Stimulated activated memory B cell treated with anti-CD40 and anti-IgM and Interleukin-4, amounts not matched to agents 10 μg/mL and 1 μg/mL and 100 μg/mL, for 72 hours (primary cell): ENCODE results near the gene NRL.

Experiments
- ATAC-seq: fragments of 150-1000 bp; cut with Tn5 transposase; 2 replicates; pipeline ENCODE4 v1.10.0; 2021
- H3K27ac Mint-ChIP-seq: one replicate; pipeline ENCODE4 v1.8.0; 2022; ENCODE audit warnings: mild to moderate bottlenecking, mixed read lengths
- H3K27me3 Mint-ChIP-seq: one replicate; pipeline ENCODE4 v1.8.0; 2022; ENCODE audit warnings: mixed read lengths
- H3K36me3 Mint-ChIP-seq: one replicate; pipeline ENCODE4 v1.8.0; 2022; ENCODE audit warnings: mixed read lengths
- H3K4me1 Mint-ChIP-seq: one replicate; pipeline ENCODE4 v1.8.0; 2022; ENCODE audit warnings: mixed read lengths
- H3K4me3 Mint-ChIP-seq: one replicate; pipeline ENCODE4 v1.8.0; 2022; ENCODE audit warnings: mild to moderate bottlenecking, moderate library complexity, mixed read lengths
- H3K9me3 Mint-ChIP-seq: one replicate; pipeline ENCODE4 v1.8.0; 2022; ENCODE audit warnings: mixed read lengths

NRL gene

GRCh38 chr14:24136684-24137528 is 22.2 kb upstream of the NRL start:
- ATAC-seq = no peak
- Mint-ChIP-seq H3K4me3 (peak overlapping the region; percentile 86), H3K27ac (peak overlapping the region; percentile 82), H3K4me1 (peaks cover 59% of the 10 kb centered on the region), H3K27me3 (no peaks in the 10 kb centered on the region), H3K36me3 (peaks cover 25% of the 10 kb centered on the region), H3K9me3 (no peaks in the 10 kb centered on the region)

GRCh38 chr14:24135834-24136683 is 21.3 kb upstream of the NRL start, which contains the start of gene PSME1:
PSME1 (plus strand) TSS chr14:24136194; CDS start chr14:24136263, 69 bp downstream.
- H3K9me3 Mint-ChIP-seq = no peaks in the 10 kb centered on the region
- peak within 1 kb of the TSS; percentile 86 for H3K4me3 Mint-ChIP-seq
- peaks cover 25% of the 10 kb centered on the region for H3K36me3 Mint-ChIP-seq

DNA sequence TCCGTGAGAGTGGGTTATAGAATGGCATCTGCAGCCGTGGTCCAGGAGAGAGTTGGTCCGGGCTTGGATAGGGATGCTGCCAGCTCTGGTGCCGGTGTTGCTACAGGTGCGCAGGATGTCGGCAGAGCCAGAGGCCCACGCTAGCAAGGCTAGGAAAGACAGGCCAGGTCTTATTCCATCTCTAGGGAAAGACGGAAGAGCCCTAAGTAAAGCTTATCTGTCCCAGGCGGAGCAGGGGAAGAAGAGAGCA is 20.8 kb upstream of the NRL start:
- H3K4me3 Mint-ChIP-seq = peak overlapping the region; percentile 86
- H3K27ac Mint-ChIP-seq = peak overlapping the region; percentile 82
- peak; percentile 11 for ATAC-seq
- no peaks in the 10 kb centered on the region for H3K27me3 Mint-ChIP-seq
- H3K4me1 Mint-ChIP-seq = peaks cover 57% of the 10 kb centered on the region
- H3K9me3 Mint-ChIP-seq = no peaks in the 10 kb centered on the region
- peaks cover 25% of the 10 kb centered on the region for H3K36me3 Mint-ChIP-seq

More at GRCh38 chr14:24135834-24136683, 21.3 kb upstream of the NRL start, which contains the start of gene PSME1:
- peak within 1 kb of the TSS; percentile 82 for H3K27ac Mint-ChIP-seq
- no peaks in the 10 kb centered on the region for H3K27me3 Mint-ChIP-seq
- H3K4me1 Mint-ChIP-seq = peaks cover 62% of the 10 kb centered on the region
- ATAC-seq = peak; percentile 97

GRCh38 chr14:24133735-24134134 is 19.0 kb upstream of the NRL start:
- no peak overlapping the region for H3K27ac Mint-ChIP-seq
- no peak for ATAC-seq
- H3K4me3 Mint-ChIP-seq = no peak overlapping the region
- H3K4me1 Mint-ChIP-seq = peaks cover 43% of the 10 kb centered on the region
- H3K9me3 Mint-ChIP-seq = no peaks in the 10 kb centered on the region
- H3K27me3 Mint-ChIP-seq = no peaks in the 10 kb centered on the region
- H3K36me3 Mint-ChIP-seq = peaks cover 16% of the 10 kb centered on the region

- H3K36me3 Mint-ChIP-seq = peaks cover 9% of the 10 kb centered on the region
- no peak for ATAC-seq
- peak overlapping the region; percentile 63 for H3K27ac Mint-ChIP-seq
- H3K4me1 Mint-ChIP-seq = peaks cover 39% of the 10 kb centered on the region
- H3K4me3 Mint-ChIP-seq = no peak overlapping the region
- no peaks in the 10 kb centered on the region for H3K27me3 Mint-ChIP-seq
- H3K9me3 Mint-ChIP-seq = no peaks in the 10 kb centered on the region
Observed at GRCh38 chr14:24132976-24133375, 18.2 kb upstream of the NRL start.

- ATAC-seq = no peak
- H3K4me1 Mint-ChIP-seq = peaks cover 38% of the 10 kb centered on the region
- peaks cover 5% of the 10 kb centered on the region for H3K36me3 Mint-ChIP-seq
- H3K27me3 Mint-ChIP-seq = no peaks in the 10 kb centered on the region
- H3K9me3 Mint-ChIP-seq = no peaks in the 10 kb centered on the region
- no peak overlapping the region for H3K4me3 Mint-ChIP-seq
- peak overlapping the region; percentile 63 for H3K27ac Mint-ChIP-seq
Observed at GRCh38 chr14:24132061-24132685, 17.4 kb upstream of the NRL start.

DNA sequence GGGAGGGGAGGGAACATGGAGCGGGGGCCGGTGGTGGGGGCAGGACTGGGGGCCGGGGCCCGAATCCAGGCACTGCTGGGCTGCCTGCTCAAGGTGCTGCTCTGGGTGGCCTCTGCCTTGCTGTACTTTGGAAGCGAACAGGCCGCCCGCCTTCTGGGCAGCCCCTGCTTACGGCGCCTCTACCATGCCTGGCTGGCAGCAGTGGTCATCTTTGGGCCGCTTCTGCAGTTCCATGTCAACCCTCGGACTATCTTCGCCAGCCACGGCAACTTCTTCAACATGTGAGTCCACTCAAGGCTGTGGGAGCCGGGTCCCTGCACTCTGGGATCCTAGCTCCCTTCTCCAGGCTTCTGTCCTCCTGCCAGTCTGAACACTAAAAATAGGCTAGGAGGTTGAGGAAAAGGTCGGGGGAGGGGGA is 16.8 kb upstream of the NRL start:
- no peaks in the 10 kb centered on the region for H3K36me3 Mint-ChIP-seq
- no peak for ATAC-seq
- H3K4me1 Mint-ChIP-seq = peaks cover 32% of the 10 kb centered on the region
- peak overlapping the region; percentile 63 for H3K27ac Mint-ChIP-seq
- H3K4me3 Mint-ChIP-seq = no peak overlapping the region
- H3K27me3 Mint-ChIP-seq = no peaks in the 10 kb centered on the region
- no peaks in the 10 kb centered on the region for H3K9me3 Mint-ChIP-seq

DNA sequence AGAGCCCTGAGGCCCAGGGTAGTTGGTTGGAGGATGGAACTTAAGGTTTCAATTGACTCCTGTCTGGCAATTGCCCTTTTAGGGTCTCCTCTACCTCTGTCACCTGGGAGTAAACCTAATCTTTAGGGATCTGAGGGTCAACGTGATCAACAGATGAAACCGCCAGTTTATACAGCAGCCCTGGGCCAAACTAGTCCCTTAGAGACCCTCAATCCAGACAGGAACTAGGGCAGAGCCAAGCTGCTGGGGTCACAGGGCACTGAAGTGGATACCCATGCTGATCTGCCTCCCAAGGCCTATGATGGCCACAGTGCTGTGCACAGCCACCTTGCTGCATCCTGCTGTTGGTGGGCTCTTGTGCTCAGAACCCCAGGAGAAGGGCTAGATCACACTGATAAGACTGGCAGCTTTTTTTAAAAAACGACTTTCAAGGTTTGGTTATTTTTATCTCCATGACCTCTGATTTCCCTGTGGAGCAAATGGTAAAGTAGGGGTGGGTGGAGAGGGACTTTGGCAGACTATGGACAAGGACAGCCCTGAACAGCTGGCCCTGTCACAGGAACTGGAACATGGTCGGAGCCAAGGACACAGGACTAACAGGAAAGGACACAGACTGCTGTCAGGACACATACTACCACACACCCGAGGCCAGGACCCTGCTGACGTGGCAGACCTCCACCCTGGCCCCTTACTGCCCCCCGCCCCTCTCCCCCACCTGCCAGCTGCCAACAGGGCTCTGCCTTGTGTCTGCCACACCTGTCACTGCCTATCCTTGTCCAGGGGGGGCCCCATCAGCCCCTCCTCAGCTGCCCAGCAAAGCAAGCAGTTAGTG is 16.2 kb upstream of the NRL start:
- Mint-ChIP-seq H3K4me1 (peaks cover 30% of the 10 kb centered on the region), H3K36me3 (no peaks in the 10 kb centered on the region), H3K4me3 (no peak overlapping the region), H3K27ac (peak overlapping the region; percentile 63), H3K9me3 (no peaks in the 10 kb centered on the region), H3K27me3 (no peaks in the 10 kb centered on the region)
- ATAC-seq = no peak

- no peaks in the 10 kb centered on the region for H3K27me3 Mint-ChIP-seq
- peak within 1 kb of the TSS; percentile 63 for H3K27ac Mint-ChIP-seq
- no peaks in the 10 kb centered on the region for H3K9me3 Mint-ChIP-seq
- no peaks in the 10 kb centered on the region for H3K36me3 Mint-ChIP-seq
- no peak for ATAC-seq
- H3K4me1 Mint-ChIP-seq = peaks cover 27% of the 10 kb centered on the region
- H3K4me3 Mint-ChIP-seq = no peak within 1 kb of the TSS
Observed at GRCh38 chr14:24130380-24130716, 15.6 kb upstream of the NRL start, which contains the start of gene FITM1. FITM1 (plus strand) TSS chr14:24130659; CDS start chr14:24131564, 905 bp downstream.

GRCh38 chr14:24129410-24129998 is 14.8 kb upstream of the NRL start:
- H3K9me3 Mint-ChIP-seq = no peaks in the 10 kb centered on the region
- H3K27me3 Mint-ChIP-seq = no peaks in the 10 kb centered on the region
- H3K4me3 Mint-ChIP-seq = no peak overlapping the region
- peaks cover 30% of the 10 kb centered on the region for H3K4me1 Mint-ChIP-seq
- no peak for ATAC-seq
- H3K27ac Mint-ChIP-seq = no peak overlapping the region
- H3K36me3 Mint-ChIP-seq = no peaks in the 10 kb centered on the region

DNA sequence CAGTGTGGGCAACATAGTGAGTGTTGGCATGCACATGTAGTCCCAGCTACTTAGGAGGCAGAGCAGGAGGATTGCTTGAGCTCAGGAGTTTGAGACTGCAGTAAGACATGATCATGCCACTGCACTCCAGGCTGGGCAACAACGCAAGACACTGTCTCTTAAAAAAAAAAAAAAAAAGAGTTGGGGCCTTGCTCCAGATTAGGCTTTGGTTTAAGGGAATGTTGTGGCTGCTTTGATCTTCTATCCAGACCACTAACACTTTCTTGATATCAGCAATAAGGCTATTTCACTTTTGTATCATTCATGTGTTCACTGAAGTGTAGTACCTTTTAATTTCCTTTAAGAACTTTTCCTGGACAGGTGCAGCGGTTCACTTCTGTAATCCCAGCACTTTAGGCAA is 12.9 kb upstream of the NRL start:
- peaks cover 11% of the 10 kb centered on the region for H3K36me3 Mint-ChIP-seq
- H3K27ac Mint-ChIP-seq = no peak overlapping the region
- no peak overlapping the region for H3K4me3 Mint-ChIP-seq
- no peak for ATAC-seq
- no peaks in the 10 kb centered on the region for H3K9me3 Mint-ChIP-seq
- no peaks in the 10 kb centered on the region for H3K27me3 Mint-ChIP-seq
- H3K4me1 Mint-ChIP-seq = peaks cover 44% of the 10 kb centered on the region

GRCh38 chr14:24126939-24127338 is 12.2 kb upstream of the NRL start:
- peaks cover 14% of the 10 kb centered on the region for H3K36me3 Mint-ChIP-seq
- ATAC-seq = no peak
- H3K27me3 Mint-ChIP-seq = no peaks in the 10 kb centered on the region
- H3K4me3 Mint-ChIP-seq = no peak overlapping the region
- no peak overlapping the region for H3K27ac Mint-ChIP-seq
- no peaks in the 10 kb centered on the region for H3K9me3 Mint-ChIP-seq
- peaks cover 41% of the 10 kb centered on the region for H3K4me1 Mint-ChIP-seq

DNA sequence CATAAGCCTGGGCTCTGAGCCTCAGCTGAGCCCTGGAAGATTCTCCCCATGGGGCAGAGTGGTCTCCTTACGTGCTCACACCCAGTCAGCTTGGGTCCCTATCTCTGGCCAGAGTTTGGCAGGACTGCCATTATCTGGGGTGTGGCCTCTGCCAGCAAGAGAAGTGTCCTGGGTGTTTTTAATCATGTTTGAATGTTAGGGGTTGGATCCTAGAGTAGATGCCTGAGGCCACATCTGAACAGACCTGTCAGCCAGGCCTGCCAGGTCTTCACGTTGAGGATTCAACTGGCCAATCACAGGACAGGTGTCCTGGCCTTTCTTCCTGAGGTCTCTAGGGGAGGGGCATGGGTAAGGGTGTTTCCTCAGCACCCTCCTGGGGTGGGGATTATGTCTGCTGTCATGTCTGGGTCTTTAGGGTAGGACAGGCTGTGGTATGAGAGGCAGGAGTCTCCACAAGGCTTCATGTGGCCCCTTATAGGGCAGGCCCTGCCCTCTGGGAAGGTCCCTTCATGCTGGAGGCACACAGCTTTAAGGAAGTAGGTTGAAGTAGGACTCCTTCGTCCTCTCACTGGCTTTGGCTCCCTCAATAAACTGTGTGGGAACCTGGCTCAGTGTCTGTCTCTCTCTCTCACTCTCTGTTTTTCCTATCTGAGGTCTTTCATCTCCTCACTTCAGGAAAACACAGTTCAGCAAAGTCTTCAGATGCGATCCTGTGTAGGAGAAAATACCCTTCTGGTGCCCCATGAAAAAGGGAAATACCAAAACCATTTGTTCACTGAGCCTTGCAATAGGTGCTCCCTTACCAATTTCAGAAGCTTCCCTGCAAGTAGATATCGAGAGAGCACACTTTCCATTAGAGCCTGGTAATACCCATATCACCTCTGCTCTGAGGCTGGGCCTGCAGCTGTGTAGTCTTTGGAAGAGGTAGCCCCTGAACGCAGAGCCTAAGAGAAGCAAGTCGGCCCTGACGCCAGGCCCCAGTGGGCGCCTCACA is 9.0 kb upstream of the NRL start:
- H3K4me3 Mint-ChIP-seq = peak overlapping the region; percentile 27
- peak overlapping the region; percentile 92 for H3K27ac Mint-ChIP-seq
- ATAC-seq = peak; percentile 95
- H3K27me3 Mint-ChIP-seq = no peaks in the 10 kb centered on the region
- H3K36me3 Mint-ChIP-seq = peaks cover 38% of the 10 kb centered on the region
- peaks cover 46% of the 10 kb centered on the region for H3K4me1 Mint-ChIP-seq
- no peaks in the 10 kb centered on the region for H3K9me3 Mint-ChIP-seq
